ENCODE results near the gene CLEC9A. TPM values are rescaled to one million over a fixed set of nuclear protein-coding genes. Genes with fewer than 3 reads are reported as not detected.

Gene CLEC9A
- total and polyA plus RNA-seq, 2 of the 8 experiments (the other 6 are each of a cell fraction or from before 2014, with no cell fraction given): not detected

GRCh38 chr12:10097521-10097920 is 67.0 kb downstream of the CLEC9A start (continued):
- TF ChIP-seq CTBP2 (IDR thresholded peaks at IDR 0.05; ENCODE audit: borderline replicate concordance, insufficient read depth, insufficient read length, low read length) (no peak), USF2 (IDR thresholded peaks at IDR 0.05; ENCODE audit: low read length) (no peak), MAX (IDR thresholded peaks at IDR 0.05) (no peak)
